ENCODE results near the gene AATK.
"Not testable (repeated sequence)": the region's sequence is repeated elsewhere in the genome, so short reads cannot be mapped to it uniquely, and the experiment has no call there.

The AATK gene

GRCh38 chr17:81161536-81161935, 4.5 kb downstream of the AATK start:
- no peak for DNase-seq (ENCODE audit: low read depth in 2 of 2)

DNA sequence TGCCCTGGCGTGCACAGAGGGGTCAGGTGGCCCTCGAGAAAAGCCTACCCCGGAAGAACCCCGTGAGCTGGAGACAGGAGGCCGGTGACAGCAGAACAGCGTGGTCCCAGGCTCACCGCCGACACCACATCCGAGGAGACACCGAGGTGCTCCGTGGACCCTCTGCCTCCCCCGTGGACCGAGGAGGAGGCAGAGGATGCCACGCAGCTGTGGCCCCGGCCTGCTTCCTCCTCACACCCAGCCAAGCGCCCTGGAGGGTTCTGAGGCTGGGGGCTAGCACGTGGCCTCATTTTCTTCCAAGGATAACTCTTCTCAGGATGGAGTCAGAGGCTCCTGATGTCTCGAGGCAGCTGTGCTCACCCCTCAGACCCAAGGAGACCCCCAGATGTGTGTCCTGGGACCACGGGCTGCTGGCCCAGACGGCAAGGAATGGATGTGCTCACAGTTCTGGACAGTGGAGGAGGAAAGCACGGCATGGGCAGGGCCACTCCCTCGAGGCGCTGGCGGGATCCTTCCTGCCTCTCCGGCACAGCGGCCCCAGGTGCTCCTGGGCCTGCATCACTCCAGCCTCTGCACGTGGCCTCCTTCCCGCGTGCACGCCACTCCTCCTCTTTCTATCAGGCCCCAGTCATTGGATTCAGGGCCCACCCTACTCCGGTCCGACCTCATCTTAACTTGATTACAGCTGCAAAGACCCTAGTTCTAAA, 5.1 kb downstream of the AATK start:
- DNase-seq (ENCODE audit: low read depth in 2 of 2) = no peak

DNA sequence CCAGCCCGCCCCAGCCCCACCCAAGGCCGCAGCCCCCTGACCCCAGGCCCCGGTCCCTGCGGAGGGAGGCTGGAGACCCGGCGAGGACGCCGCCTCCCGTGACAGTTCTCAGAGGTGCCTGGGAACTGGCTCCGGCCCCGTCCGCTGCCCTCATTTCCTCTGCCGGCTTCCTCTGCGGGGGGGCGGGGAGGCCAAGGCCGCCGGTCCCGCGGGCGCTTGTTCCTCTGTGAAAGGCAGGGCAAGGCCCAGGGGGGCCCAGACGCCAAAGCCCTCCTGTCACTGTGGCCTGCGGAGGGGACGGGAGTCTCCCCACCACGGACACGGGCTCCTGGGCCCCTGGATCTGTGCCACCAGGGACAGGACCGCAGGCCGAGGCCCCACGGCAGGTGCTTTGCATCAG, 5.7 kb downstream of the AATK start:
- DNase-seq (ENCODE audit: low read depth in 2 of 2) = no peak

DNA sequence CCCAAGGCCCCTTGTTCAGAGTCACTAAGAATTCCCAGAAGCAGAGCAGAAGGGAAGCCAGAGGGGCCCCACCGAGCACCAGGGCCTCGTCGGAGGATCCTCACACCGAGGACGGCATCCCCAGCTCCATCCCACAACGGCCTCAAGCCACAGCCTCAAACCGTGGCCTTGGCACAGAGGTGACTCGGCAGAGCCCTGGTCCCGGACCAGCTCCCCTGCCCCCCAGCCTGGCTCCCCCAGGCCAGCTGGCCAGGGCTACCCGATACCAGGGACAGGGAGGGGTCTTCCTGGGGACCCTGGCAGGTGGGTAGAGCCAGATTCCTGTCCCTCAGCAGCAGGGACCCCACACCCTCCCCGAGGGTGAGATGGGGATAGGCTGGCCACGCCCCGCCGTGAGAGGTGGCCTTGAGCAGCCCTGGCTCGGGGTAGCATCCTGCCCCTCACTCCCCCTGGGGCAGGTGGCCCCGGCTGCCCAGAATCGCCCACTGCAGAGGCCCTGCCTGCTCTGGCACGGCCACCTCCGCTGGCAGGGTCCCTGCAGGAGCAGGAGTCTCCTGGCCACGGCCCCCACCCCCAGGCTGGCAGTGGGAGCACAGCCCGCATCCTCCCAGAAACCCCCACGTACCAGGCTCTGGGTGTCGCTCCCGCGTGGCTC, 6.3 kb downstream of the AATK start:
- no peak for DNase-seq (ENCODE audit: low read depth in 2 of 2)

- no peak for DNase-seq (ENCODE audit: low read depth in 2 of 2)
Observed at GRCh38 chr17:81158688-81159590, 7.1 kb downstream of the AATK start.

GRCh38 chr17:81157848-81158687, 8.0 kb downstream of the AATK start:
- DNase-seq (ENCODE audit: low read depth in 2 of 2) = no peak

DNA sequence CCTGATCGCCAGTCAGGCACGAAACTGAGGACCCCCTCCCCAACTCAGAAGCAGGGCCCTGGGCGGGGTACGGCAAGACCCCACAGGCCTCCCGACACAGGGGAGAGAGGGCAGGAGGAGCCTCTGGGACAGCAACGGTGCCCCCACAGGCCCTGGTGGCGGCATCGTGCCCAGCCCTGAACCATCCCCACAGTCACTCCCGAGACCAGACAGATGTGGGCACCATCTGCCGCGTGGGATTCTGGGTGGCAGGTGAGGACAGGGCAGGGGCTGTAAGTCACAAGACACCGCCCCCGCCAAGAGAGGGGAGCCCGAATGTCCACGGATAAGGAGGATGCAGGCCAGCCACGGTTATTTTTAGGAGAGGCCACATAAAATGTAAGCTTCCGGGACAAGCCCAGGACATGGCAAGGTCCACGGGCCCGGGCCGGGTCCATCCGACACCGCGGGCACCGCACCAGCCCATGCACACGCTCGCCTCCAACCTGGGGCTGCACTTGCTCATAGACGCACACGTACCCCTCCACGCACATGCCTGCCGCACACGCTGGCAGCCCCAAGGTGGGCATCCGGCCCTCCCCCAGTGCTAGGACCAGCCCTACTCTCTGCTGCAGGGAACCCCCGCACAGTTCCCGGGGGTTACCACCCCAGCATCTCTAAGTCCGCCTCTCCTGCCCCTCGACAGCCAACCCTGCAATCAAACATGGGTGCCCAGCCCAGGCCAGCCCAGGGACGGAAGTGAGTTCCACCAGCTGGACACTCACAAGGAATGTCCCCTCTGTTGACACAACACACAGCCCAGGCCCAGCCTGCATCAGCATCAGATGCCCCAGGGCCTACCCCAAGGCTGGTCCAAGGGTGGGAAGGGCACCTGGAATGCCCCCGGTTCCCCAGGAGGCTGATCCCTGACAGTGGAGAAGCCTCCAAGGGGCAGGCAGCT, 8.9 kb downstream of the AATK start:
- DNase-seq (ENCODE audit: low read depth in 2 of 2) = no peak

GRCh38 chr17:81154961-81155360, 11.1 kb downstream of the AATK start:
- no peak for DNase-seq (ENCODE audit: low read depth in 2 of 2)

DNA sequence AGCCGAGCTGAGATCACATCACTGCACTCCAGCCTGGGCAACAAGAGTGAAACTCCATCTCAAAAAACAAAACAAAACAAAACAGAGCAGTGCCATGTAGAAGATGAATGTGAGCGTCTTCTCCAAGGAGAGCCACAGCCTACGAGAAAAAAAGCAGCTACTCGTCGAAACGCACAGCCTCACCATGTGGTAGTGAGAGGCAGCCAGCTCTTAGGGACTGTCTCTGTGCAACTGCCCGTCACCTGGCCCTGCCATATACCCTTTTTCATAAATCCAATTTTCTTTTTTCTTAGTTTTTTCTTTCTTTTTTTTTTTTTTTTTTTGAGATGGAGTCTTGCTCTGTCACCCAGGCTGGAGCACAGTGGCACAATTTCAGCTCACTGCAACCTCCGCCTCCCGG, 12.0 kb downstream of the AATK start:
- DNase-seq (ENCODE audit: low read depth in 2 of 2) = not testable (repeated sequence)

GRCh38 chr17:81153340-81153803, 12.6 kb downstream of the AATK start:
- no peak for DNase-seq (ENCODE audit: low read depth in 2 of 2)

- no peak for DNase-seq (ENCODE audit: low read depth in 2 of 2)
Observed at GRCh38 chr17:81152288-81152828, 13.7 kb downstream of the AATK start.

- no peak for DNase-seq (ENCODE audit: low read depth in 2 of 2)
Observed at GRCh38 chr17:81151278-81151677, 14.7 kb downstream of the AATK start.

GRCh38 chr17:81150377-81151077, 15.5 kb downstream of the AATK start:
- DNase-seq (ENCODE audit: low read depth in 2 of 2) = no peak

DNA sequence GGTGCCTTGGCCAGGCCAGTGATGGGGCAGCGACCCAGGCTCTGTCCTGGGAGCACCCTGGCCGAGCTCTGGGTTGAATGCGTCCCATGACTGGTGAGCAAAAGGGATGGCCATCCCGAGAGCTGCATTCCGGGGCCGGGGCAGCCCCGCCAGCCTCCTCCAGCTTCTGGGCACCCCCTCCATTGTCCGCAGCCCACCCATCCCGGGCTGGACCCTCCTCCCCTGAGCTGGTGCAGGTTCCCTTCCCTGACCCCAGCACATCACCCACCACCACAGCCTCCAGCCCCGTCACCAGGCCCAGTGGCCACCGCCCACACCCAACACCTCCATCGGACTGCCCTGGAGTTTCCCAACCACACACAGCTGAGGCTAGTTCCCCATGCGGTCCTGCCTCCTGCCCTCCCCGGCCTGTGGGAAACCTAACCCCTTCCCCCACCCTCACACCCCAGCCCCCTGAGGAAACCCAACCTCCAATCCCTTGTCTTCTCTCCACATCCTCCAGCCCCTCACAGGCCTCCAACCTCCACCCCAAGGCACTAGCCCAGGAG, 17.0 kb downstream of the AATK start:
- no peak for DNase-seq (ENCODE audit: low read depth in 2 of 2)

- no peak for DNase-seq (ENCODE audit: low read depth in 2 of 2)
Observed at GRCh38 chr17:81148571-81148970, 17.4 kb downstream of the AATK start.

- DNase-seq (ENCODE audit: low read depth in 2 of 2) = no peak
Observed at GRCh38 chr17:81147701-81148100, 18.3 kb downstream of the AATK start.

DNA sequence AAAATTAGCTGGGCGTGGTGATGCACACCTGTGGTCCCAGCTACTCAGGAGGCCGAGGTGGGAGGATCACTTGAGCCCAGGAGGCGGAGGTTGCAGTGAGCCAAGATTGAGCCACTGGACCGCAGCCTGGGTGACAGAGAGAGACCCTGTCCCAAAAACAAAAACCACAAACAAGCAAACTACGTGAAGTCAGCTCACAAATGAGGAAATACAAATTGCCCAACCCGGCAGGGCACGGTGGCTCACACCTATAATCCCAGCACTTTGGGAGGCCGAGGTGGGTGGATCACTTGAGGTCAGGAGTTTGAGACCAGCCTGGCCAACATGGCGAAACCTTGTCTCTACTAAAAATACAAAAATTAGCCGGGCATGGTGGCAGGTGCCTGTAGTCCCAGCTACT, 19.8 kb downstream of the AATK start:
- not testable (repeated sequence) for DNase-seq (ENCODE audit: low read depth in 2 of 2)

DNA sequence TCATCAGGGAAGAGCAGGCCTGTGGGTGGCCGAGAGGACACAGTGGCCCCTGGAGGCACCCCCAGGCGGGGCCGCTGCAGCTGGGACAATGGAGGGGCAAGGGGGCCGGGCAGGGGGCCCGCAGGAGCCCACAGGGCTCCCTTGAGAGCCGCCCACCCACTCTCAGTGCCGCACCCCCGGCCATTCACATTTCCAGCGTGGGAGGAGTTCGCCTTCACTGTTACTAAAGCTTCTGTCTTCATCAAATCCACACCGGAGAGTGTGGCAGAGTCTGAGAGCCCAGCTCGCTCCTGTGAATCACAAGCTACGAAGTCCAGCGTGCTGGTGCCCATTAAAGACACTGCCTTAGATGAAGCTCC, 21.6 kb downstream of the AATK start:
- no peak for DNase-seq (ENCODE audit: low read depth in 2 of 2)

DNA sequence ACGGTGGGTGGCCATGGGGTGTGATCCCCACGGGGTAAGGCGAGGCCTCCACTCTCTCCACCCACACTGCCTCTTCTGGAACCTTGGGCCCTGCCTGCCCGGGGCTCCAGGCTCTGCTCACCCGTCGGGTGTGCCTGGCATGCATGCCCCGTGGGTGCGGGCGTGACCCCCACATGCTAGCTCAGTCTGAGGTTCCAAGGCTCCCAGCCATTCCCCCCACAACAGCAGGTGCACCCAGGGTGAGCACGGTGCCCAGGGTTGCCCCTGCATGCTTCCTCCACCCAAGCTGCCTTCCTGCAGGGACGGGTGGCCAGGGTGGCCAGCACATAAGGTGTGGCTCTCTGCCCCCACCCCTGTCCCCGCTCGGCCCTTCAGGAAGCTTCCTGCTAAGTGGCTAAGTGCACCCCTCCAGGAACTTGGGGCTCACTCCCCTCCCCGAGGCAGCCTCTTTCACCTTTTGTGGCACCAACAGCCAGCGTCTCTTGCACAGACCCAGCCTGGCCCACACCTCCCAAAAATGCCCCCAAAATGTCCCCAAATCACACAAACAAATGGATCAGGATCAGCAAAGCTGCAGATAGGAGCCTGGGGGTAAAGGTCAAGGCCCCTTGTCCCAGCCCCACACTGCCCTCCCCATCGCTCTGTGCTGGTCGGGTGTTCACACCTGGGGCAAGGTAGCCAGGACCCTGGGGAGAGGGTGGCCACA, 22.2 kb downstream of the AATK start:
- no peak for DNase-seq (ENCODE audit: low read depth in 2 of 2)
